Measurements from ENCODE around the gene LRRK1.

The LRRK1 gene

GRCh38 chr15:101010781-101011180 lies 91.6 kb downstream of the LRRK1 start:
- DNase-seq, result no peak

- DNase-seq, result no peak
Observed at GRCh38 chr15:101012326-101013200, 93.4 kb downstream of the LRRK1 start.

GRCh38 chr15:101013201-101013550 lies 94.0 kb downstream of the LRRK1 start:
- no peak for DNase-seq

GRCh38 chr15:101013769-101014675 lies 94.9 kb downstream of the LRRK1 start:
- DNase-seq, result no peak

GRCh38 chr15:101014921-101015841 lies 96.0 kb downstream of the LRRK1 start:
- DNase-seq, result peak; percentile 64

- DNase-seq, result no peak
Observed at GRCh38 chr15:101016581-101016980, 97.4 kb downstream of the LRRK1 start.

- no peak for DNase-seq
Observed at GRCh38 chr15:101017093-101017754, 98.1 kb downstream of the LRRK1 start.

GRCh38 chr15:101018016-101018415 lies 98.9 kb downstream of the LRRK1 start:
- DNase-seq, result no peak

GRCh38 chr15:101018450-101018849 lies 99.3 kb downstream of the LRRK1 start:
- no peak for DNase-seq

- DNase-seq, result no peak
Observed at GRCh38 chr15:101019366-101019896, 100.3 kb downstream of the LRRK1 start.

GRCh38 chr15:101020451-101020850 lies 101.3 kb downstream of the LRRK1 start:
- no peak for DNase-seq

- DNase-seq, result no peak
Observed at GRCh38 chr15:101020945-101021344, 101.8 kb downstream of the LRRK1 start.

- no peak for DNase-seq
Observed at GRCh38 chr15:101022306-101022705, 103.1 kb downstream of the LRRK1 start.

GRCh38 chr15:101022876-101023275 lies 103.7 kb downstream of the LRRK1 start:
- no peak for DNase-seq

- DNase-seq, result no peak
Observed at GRCh38 chr15:101023501-101024072, 104.4 kb downstream of the LRRK1 start.

- DNase-seq, result no peak
Observed at GRCh38 chr15:101024073-101024695, 105.0 kb downstream of the LRRK1 start.

GRCh38 chr15:101024706-101025500 lies 105.7 kb downstream of the LRRK1 start:
- DNase-seq, result no peak

GRCh38 chr15:101025501-101025885 lies 106.3 kb downstream of the LRRK1 start:
- no peak for DNase-seq

- no peak for DNase-seq
Observed at GRCh38 chr15:101025896-101026631, 106.9 kb downstream of the LRRK1 start.
